GM20431 (cell line): ENCODE measurements around the gene TMC6.
"Not testable (repeated sequence)": the region's sequence is repeated elsewhere in the genome, so short reads cannot be mapped to it uniquely, and the experiment has no call there.

Experiments
- in situ Hi-C: fragments of 300-500 bp; cut with MseI, MboI; formaldehyde crosslinking; loops from one replicate; pipeline ENCODE4 v1.15.0; 2020; ENCODE audit warnings: low sequenced_read_pairs; ENCODE audit not compliant: unreplicated experiment

TMC6 gene

DNA sequence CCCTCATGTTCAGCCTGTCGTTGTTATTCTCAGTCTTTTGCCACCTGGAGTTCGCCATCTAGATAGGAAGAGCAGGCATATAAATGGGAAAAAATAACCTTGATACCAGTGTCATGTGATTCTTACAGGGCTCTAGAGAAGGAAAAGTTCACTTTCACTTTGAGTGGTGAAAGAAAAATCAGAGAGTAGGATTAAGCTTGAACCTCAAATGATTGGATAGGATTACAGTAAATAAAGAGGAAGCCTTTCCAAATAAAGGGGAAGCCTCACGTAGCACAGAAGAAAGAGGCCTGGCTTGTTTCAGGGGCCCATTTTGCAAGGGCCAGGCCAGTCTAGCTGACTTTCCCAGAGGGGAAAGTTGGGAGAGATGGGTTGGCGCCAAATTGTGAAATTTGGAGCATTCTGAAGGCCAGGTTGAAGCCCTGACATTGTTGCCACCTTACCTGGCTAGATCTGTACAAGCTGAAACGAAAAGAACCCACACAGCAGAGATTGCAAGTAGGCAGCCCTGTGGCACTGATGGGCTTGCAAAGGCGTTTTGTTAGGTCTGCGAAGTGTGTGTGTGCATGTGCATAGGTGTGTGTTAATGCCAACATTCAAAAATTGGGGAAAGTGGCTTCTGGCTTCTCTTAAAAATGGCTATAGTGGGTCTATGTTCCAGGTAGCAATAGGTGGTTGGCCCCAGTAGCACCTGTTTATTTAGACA is 38.8 kb downstream of the TMC6 start:
- in situ Hi-C loops = no loop called here

- in situ Hi-C loops = no loop called here
Measured at GRCh38 chr17:78088529-78088928, 40.0 kb downstream of the TMC6 start.

DNA sequence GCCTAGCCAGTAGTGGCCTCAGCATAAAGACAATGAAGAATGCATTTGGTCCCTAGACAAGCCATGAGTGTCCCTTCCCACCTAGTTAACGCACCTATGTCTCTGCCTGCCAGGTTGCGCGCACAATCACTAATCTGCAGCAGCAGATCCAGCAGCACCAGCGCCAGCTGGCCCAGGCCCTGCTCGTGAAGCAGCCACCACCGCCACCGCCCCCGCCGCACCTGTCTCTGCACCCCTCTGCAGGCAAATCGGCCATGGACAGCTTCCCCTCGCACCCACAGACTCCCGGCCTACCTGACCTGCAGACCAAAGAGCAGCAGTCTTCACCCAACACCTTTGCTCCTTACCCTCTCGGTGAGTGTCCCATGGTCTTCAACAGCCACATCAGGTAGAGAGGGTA is 41.8 kb downstream of the TMC6 start:
- in situ Hi-C loops = no loop called here

GRCh38 chr17:78082988-78083387 is 45.6 kb downstream of the TMC6 start:
- in situ Hi-C loops = no loop called here

GRCh38 chr17:78082355-78082872 is 46.1 kb downstream of the TMC6 start:
- in situ Hi-C loops = not testable (repeated sequence)

DNA sequence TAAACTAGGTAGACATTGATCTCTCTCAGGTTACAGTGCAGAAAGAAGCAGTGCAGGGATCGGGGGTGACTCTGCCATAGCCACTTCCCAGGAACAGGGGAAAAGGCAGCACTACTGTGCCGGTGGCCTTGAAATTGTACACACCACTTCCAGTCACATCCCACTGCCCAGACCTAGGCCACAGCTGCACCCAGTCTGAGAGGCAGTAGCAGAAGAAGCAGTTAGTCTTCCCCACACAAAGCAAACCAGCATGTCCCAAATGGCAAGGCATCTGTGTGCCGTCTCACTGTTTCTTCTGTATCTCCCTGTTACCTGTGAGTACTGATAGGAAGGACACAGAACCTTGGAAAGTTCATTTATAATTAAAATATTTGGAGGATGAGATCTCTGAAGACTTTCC is 47.0 kb downstream of the TMC6 start:
- in situ Hi-C loops = no loop called here

GRCh38 chr17:78079253-78079652 is 49.3 kb downstream of the TMC6 start:
- in situ Hi-C loops = no loop called here

DNA sequence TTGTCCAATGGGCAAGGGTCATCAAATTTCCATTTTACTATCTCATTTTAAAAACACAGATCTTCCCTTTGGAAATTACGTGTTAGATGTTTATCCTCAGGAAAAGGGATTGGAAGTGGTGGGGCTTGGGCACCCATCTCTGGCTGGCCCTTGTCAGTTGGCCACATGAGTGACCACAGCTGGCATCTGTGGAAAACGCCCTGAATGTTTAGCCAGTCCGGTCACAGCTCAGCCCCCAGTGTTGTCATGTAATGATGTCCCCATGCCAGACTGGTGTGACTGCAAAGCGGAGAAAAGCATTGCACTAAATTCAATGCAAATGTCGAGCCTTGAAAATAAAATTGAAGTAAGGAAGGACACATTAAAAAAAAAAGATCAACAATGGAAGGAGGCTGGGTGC is 53.0 kb downstream of the TMC6 start:
- in situ Hi-C loops = no loop called here

- in situ Hi-C loops = no loop called here
Measured at GRCh38 chr17:78075011-78075410, 53.5 kb downstream of the TMC6 start.

- in situ Hi-C loops = no loop called here
Measured at GRCh38 chr17:78072961-78073360, 55.6 kb downstream of the TMC6 start.

- in situ Hi-C loops = no loop called here
Measured at GRCh38 chr17:78069695-78070094, 58.9 kb downstream of the TMC6 start.

DNA sequence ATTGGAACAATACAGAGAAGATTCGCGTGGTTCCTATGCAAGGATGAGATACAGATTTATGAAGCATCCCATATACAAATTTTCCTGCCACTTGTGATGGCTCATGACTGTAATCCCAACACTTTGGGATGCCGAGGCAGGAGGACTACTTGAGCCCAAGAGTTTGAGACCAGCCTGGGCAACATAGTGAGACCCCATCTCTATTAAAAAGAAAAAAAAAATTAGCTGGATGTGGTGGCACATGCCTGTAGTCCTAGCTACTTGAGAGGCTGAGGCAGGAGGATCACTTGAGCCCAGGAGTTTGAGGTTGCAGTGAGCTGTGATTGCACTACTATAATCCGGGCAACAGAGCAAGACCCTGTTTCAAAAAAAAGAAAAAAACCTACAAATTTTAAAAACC is 61.6 kb downstream of the TMC6 start:
- in situ Hi-C loops = not testable (repeated sequence)

- in situ Hi-C loops = no loop called here
Measured at GRCh38 chr17:78064708-78065107, 63.8 kb downstream of the TMC6 start.

GRCh38 chr17:78063489-78063888 is 65.1 kb downstream of the TMC6 start:
- in situ Hi-C loops = no loop called here

GRCh38 chr17:78062596-78062995 is 66.0 kb downstream of the TMC6 start:
- in situ Hi-C loops = no loop called here
